ENCODE data around the gene WIF1.
A peak's percentile ranks its signal among the peaks of the same experiment; 100 is the strongest.

The WIF1 gene

DNA sequence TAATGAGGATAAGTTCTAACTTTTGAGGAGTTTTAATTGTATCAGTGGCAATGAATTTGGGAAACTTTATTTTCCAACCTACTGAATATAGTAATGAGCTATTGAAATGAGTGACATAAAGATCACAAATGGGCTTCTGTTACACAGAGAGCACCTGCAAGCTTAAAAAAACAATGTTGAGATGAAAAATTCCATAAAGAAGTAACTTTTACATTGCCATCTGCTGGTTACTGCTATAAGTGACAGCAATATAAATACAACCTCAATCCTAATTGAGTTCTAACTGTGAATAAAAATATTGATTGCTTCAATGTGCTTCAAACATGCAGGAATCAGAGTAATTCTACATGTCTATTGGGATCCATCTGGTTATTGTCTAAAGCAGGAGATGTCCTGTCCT, 14.2 kb downstream of the WIF1 start:
- Histone ChIP-seq H3F3A (ENCODE audit: low read depth) (no peaks in the 10 kb centered on the region), H3K27me3 (ENCODE audit: insufficient read depth, low read length, poor library complexity, severe bottlenecking) (no peaks in the 10 kb centered on the region), H3K4me1 (ENCODE audit: insufficient read depth, low read length, poor library complexity, severe bottlenecking) (no peaks in the 10 kb centered on the region), H3K9me2 (replicated peaks; ENCODE audit: low read depth, low read length) (no peaks in the 10 kb centered on the region), H3K9ac (ENCODE audit: low read depth, low read length, poor library complexity, severe bottlenecking) (no peak overlapping the region), H4K20me1 (ENCODE audit: insufficient read depth, low read length, poor library complexity, severe bottlenecking) (no peaks in the 10 kb centered on the region), H3K4me3 (ENCODE audit: low read length, poor library complexity, severe bottlenecking) (no peak overlapping the region), H3K79me2 (ENCODE audit: insufficient read depth, low read length) (no peaks in the 10 kb centered on the region), H2AFZ (ENCODE audit: low read length) (no peak overlapping the region), H3K9me3 (ENCODE audit: insufficient read depth, low read depth, low read length) (no peaks in the 10 kb centered on the region), H3K4me2 (ENCODE audit: low read depth, low read length, poor library complexity, severe bottlenecking) (no peak overlapping the region), H3K36me3 (ENCODE audit: insufficient read depth, low read length) (no peaks in the 10 kb centered on the region)
- no peak for TF ChIP-seq EZH2phosphoT487 (IDR thresholded peaks at IDR 0.05; ENCODE audit: borderline replicate concordance)
- TF ChIP-seq, protein P1, sequence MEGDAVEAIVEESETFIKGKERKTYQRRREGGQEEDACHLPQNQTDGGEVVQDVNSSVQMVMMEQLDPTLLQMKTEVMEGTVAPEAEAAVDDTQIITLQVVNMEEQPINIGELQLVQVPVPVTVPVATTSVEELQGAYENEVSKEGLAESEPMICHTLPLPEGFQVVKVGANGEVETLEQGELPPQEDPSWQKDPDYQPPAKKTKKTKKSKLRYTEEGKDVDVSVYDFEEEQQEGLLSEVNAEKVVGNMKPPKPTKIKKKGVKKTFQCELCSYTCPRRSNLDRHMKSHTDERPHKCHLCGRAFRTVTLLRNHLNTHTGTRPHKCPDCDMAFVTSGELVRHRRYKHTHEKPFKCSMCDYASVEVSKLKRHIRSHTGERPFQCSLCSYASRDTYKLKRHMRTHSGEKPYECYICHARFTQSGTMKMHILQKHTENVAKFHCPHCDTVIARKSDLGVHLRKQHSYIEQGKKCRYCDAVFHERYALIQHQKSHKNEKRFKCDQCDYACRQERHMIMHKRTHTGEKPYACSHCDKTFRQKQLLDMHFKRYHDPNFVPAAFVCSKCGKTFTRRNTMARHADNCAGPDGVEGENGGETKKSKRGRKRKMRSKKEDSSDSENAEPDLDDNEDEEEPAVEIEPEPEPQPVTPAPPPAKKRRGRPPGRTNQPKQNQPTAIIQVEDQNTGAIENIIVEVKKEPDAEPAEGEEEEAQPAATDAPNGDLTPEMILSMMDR (conservative IDR thresholded peaks at IDR 0.05; ENCODE audit: low read length): peak; percentile 66

DNA sequence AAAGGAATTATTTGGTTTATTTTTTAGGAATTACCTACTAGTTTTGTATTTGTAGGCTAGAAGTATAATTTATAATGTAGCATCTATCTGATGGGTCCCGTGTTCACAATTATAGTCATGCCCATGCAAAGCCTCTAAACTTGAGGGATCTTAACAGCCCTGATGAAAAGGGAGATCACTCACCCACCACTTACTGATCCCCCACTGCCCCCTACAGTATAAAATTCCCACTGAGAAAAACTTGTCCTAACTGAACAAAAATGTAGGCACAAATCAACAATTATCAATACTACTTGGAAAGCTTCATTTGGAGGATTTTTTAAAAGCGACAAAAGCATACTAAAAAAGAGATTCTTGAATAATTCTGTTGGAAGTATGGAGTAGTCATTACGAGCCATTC, 21.0 kb downstream of the WIF1 start:
- H4K20me1 ChIP-seq (ENCODE audit: insufficient read depth, low read length, poor library complexity, severe bottlenecking): no peaks in the 10 kb centered on the region
- H2AFZ ChIP-seq (ENCODE audit: low read length): no peak overlapping the region
- H3K9me2 ChIP-seq (replicated peaks; ENCODE audit: low read depth, low read length): no peaks in the 10 kb centered on the region
- H3K4me1 ChIP-seq (ENCODE audit: insufficient read depth, low read length, poor library complexity, severe bottlenecking): peaks cover 7% of the 10 kb centered on the region
- no peaks in the 10 kb centered on the region for H3F3A ChIP-seq (ENCODE audit: low read depth)
- no peaks in the 10 kb centered on the region for H3K9me3 ChIP-seq (ENCODE audit: insufficient read depth, low read depth, low read length)
- no peak overlapping the region for H3K4me2 ChIP-seq (ENCODE audit: low read depth, low read length, poor library complexity, severe bottlenecking)
- no peak overlapping the region for H3K4me3 ChIP-seq (ENCODE audit: low read length, poor library complexity, severe bottlenecking)
- H3K36me3 ChIP-seq (ENCODE audit: insufficient read depth, low read length): no peaks in the 10 kb centered on the region
- H3K79me2 ChIP-seq (ENCODE audit: insufficient read depth, low read length): no peaks in the 10 kb centered on the region
- TF ChIP-seq, protein P1 (conservative IDR thresholded peaks at IDR 0.05; ENCODE audit: low read length): peak; percentile 70
- TF ChIP-seq EZH2phosphoT487 (IDR thresholded peaks at IDR 0.05; ENCODE audit: borderline replicate concordance): no peak
- peaks cover 7% of the 10 kb centered on the region for H3K27me3 ChIP-seq (ENCODE audit: insufficient read depth, low read length, poor library complexity, severe bottlenecking)
- no peak overlapping the region for H3K9ac ChIP-seq (ENCODE audit: low read depth, low read length, poor library complexity, severe bottlenecking)

DNA sequence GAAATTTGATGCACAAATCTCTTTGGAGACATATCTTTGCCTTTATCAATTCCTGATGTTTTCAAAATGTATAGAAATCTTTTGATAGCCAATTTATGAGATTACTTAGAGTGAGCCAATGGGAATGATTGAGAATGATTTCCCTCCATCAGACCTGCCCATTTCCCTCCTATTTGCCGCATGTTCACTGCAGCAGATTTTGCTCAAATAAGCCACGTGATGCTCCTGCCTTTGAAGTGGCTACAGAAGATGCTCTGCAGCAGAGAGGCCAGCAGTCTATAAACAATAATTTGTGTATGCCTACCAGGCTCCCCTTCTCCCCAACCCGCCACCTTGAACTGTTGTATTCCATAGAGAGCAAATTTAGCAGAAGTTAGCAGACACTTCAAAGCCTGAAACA, 21.9 kb downstream of the WIF1 start:
- Histone ChIP-seq H3K9me2 (replicated peaks; ENCODE audit: low read depth, low read length) (no peaks in the 10 kb centered on the region), H3K4me1 (ENCODE audit: insufficient read depth, low read length, poor library complexity, severe bottlenecking) (peaks cover 7% of the 10 kb centered on the region), H3K9ac (ENCODE audit: low read depth, low read length, poor library complexity, severe bottlenecking) (no peak overlapping the region), H3F3A (ENCODE audit: low read depth) (no peaks in the 10 kb centered on the region), H4K20me1 (ENCODE audit: insufficient read depth, low read length, poor library complexity, severe bottlenecking) (no peaks in the 10 kb centered on the region), H3K9me3 (ENCODE audit: insufficient read depth, low read depth, low read length) (no peaks in the 10 kb centered on the region), H3K36me3 (ENCODE audit: insufficient read depth, low read length) (no peaks in the 10 kb centered on the region), H3K4me3 (ENCODE audit: low read length, poor library complexity, severe bottlenecking) (no peak overlapping the region), H3K4me2 (ENCODE audit: low read depth, low read length, poor library complexity, severe bottlenecking) (no peak overlapping the region), H2AFZ (ENCODE audit: low read length) (no peak overlapping the region), H3K79me2 (ENCODE audit: insufficient read depth, low read length) (no peaks in the 10 kb centered on the region), H3K27me3 (ENCODE audit: insufficient read depth, low read length, poor library complexity, severe bottlenecking) (peaks cover 7% of the 10 kb centered on the region)
- TF ChIP-seq EZH2phosphoT487 (IDR thresholded peaks at IDR 0.05; ENCODE audit: borderline replicate concordance): no peak
- TF ChIP-seq, protein P1 (conservative IDR thresholded peaks at IDR 0.05; ENCODE audit: low read length): no peak
